SU-DHL-6 (cell line): ENCODE measurements around the gene FCGR3A.
"Not testable (repeated sequence)": the region's sequence is repeated elsewhere in the genome, so short reads cannot be mapped to it uniquely, and the experiment has no call there.

Source experiments
- EZH2phosphoT487 ChIP-seq: fragments of 200-600 bp; sonication (generic), shearing (Covaris generic); conservative IDR thresholded peaks from 2 replicates; pipeline ENCODE4 v1.6.1; 2018; ENCODE audit warnings: mild to moderate bottlenecking, antibody characterized with exemption, low read length, moderate library complexity, mixed read lengths
- TF ChIP-seq, protein P1 (sequence below): fragments of 200-600 bp; sonication (generic); IDR thresholded peaks from one replicate; pipeline ENCODE4 v1.5.1; 2017; ENCODE audit warnings: antibody characterized with exemption, mild to moderate bottlenecking, low read length, moderate library complexity; ENCODE audit not compliant: insufficient read depth, poor library complexity, severe bottlenecking

GRCh38 chr1:161582882-161583281, 33.3 kb upstream of the FCGR3A start:
- TF ChIP-seq, protein P1, sequence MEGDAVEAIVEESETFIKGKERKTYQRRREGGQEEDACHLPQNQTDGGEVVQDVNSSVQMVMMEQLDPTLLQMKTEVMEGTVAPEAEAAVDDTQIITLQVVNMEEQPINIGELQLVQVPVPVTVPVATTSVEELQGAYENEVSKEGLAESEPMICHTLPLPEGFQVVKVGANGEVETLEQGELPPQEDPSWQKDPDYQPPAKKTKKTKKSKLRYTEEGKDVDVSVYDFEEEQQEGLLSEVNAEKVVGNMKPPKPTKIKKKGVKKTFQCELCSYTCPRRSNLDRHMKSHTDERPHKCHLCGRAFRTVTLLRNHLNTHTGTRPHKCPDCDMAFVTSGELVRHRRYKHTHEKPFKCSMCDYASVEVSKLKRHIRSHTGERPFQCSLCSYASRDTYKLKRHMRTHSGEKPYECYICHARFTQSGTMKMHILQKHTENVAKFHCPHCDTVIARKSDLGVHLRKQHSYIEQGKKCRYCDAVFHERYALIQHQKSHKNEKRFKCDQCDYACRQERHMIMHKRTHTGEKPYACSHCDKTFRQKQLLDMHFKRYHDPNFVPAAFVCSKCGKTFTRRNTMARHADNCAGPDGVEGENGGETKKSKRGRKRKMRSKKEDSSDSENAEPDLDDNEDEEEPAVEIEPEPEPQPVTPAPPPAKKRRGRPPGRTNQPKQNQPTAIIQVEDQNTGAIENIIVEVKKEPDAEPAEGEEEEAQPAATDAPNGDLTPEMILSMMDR = not testable (repeated sequence)
- not testable (repeated sequence) for TF ChIP-seq EZH2phosphoT487
